HepG2 (cell line): Measurements from ENCODE around the gene MTM1. TPM values are rescaled to one million over a fixed set of nuclear protein-coding genes. Genes with fewer than 3 reads are reported as not detected.

Source experiments
- ATAC-seq: fragments of 200-7000 bp; cut with Tn5 transposase; 3 replicates; pipeline ENCODE4 v1.9.1; 2020; ENCODE audit warnings: mild to moderate bottlenecking, moderate library complexity
- BruUV-seq: library from RNA; stranded (reverse); fragments of 400-500 nt; replicated peaks from 2 replicates; lab custom pipeline; 2021; lab: Mats Ljungman, UMichigan
- CTCF ChIA-PET: fragments of 300-600 bp; formaldehyde crosslinking; extraction: SDS; loops from one replicate; lab custom pipeline; 2021; ENCODE audit warnings: low total read pairs, inconsistent platforms, low intra/inter-chr PET ratio; lab: Yijun Ruan, JAX
- POLR2A ChIA-PET: fragments of 350-600 bp; sonication (Branson Sonifier 250); formaldehyde crosslinking; loops from one replicate; lab custom pipeline; 2020; ENCODE audit warnings: antibody characterized with exemption, inconsistent platforms; lab: Yijun Ruan, JAX
- DNase-seq: peaks from one replicate; pipeline ENCODE4 v3.0.0-alpha.2; 2015; ENCODE audit warnings: low spot score
- FAIRE-seq: peaks from 3 replicates; lab custom pipeline; 2011; peaks lifted over from hg19 to GRCh38; lab: Jason Lieb, UNC
- H2AFZ ChIP-seq: one replicate; pipeline ENCODE4 v1.6.1; 2011; ENCODE audit warnings: low read length, inconsistent platforms
- H3K27ac ChIP-seq: fragments of 300-600 bp; 3 replicates; pipeline ENCODE4 v1.8.0; 2011; ENCODE audit warnings: mixed run types, mild to moderate bottlenecking, mixed read lengths, low read length, inconsistent platforms; ENCODE audit not compliant: insufficient read depth; ENCODE audit errors: extremely low read length
- H3K27me3 ChIP-seq, 2 experiments: fragments of 200-600 bp in 1 of 2; 2 replicates in 1 of 2; 3 replicates in 1 of 2; pipeline versions ENCODE4 v1.6.0 to v1.8.0; 2011; ENCODE audit warnings: low read length in 2 of 2, mild to moderate bottlenecking in 2 of 2, moderate library complexity in 2 of 2, inconsistent platforms in 1 of 2; ENCODE audit not compliant: insufficient read depth in 2 of 2, control insufficient read depth in 1 of 2
- H3K36me3 ChIP-seq, 2 experiments: fragments of 200-600 bp in 1 of 2; replicated peaks in 1 of 2; 2 replicates in 1 of 2; 3 replicates in 1 of 2; pipeline versions ENCODE4 v1.5.1 to v1.8.0; 2011; ENCODE audit warnings: low read length in 2 of 2, inconsistent platforms in 1 of 2; ENCODE audit not compliant: insufficient read depth in 2 of 2, control insufficient read depth in 1 of 2
- H3K4me1 ChIP-seq: 2 replicates; pipeline ENCODE4 v1.5.1; 2012; ENCODE audit warnings: low read length, inconsistent platforms; ENCODE audit not compliant: insufficient read depth
- H3K4me2 ChIP-seq: 2 replicates; pipeline ENCODE4 v1.6.0; 2011; ENCODE audit warnings: low read depth, low read length, inconsistent platforms
- H3K4me3 ChIP-seq, 3 experiments: fragments of 200-600 bp in 1 of 3; sonication (generic), shearing (Covaris generic) in 1 of 3; replicated peaks in 1 of 3; 2 replicates each; pipeline ENCODE4 v1.5.1; 2011 to 2016; ENCODE audit warnings: low read length in 3 of 3, inconsistent platforms in 2 of 3, low read depth in 2 of 3, mild to moderate bottlenecking in 2 of 3, control low read depth in 1 of 3, mixed read lengths in 1 of 3; ENCODE audit not compliant: insufficient read depth in 1 of 3
- H3K79me2 ChIP-seq: one replicate; pipeline ENCODE4 v1.6.1; 2011; ENCODE audit warnings: low read length, inconsistent platforms; ENCODE audit not compliant: insufficient read depth
- H3K9ac ChIP-seq: 2 replicates; pipeline ENCODE4 v1.6.0; 2011; ENCODE audit warnings: mild to moderate bottlenecking, low read depth, low read length, inconsistent platforms; ENCODE audit not compliant: insufficient read depth
- H3K9me3 ChIP-seq: 2 replicates; pipeline ENCODE4 v1.5.1; 2012; ENCODE audit warnings: mild to moderate bottlenecking, low read length
- H4K20me1 ChIP-seq: 2 replicates; pipeline ENCODE4 v1.6.0; 2011; ENCODE audit warnings: inconsistent platforms, mild to moderate bottlenecking, low read length, moderate library complexity; ENCODE audit not compliant: insufficient read depth
- DMTF1 ChIP-seq: sonication (generic); formaldehyde crosslinking; IDR thresholded peaks from 2 replicates; pipeline ENCODE4 v1.4.0; 2020; ENCODE audit warnings: mild to moderate bottlenecking, missing genetic modification reagents
- SRSF1 ChIP-seq: fragments of 200-400 bp; formaldehyde crosslinking; optimal IDR thresholded peaks from 2 replicates; pipeline ENCODE3; 2017; ENCODE audit warnings: mild to moderate bottlenecking, low read depth, low read length, moderate library complexity
- ZNF256 ChIP-seq: sonication (generic); formaldehyde crosslinking; conservative IDR thresholded peaks from 2 replicates; pipeline ENCODE4 v1.4.0; 2020; ENCODE audit warnings: missing genetic modification reagents
- ZNF530 ChIP-seq: sonication (generic); formaldehyde crosslinking; IDR thresholded peaks from 2 replicates; pipeline ENCODE4 v1.5.0; 2020; ENCODE audit warnings: low read depth, mild to moderate bottlenecking, missing genetic modification reagents
- ZNF567 ChIP-seq: sonication (generic); formaldehyde crosslinking; IDR thresholded peaks from 2 replicates; pipeline ENCODE4 v1.8.1; 2023; ENCODE audit warnings: mild to moderate bottlenecking, missing genetic modification reagents, borderline replicate concordance
- WGBS: methylation state at CpG from one replicate; pipeline ENCODE4 v1.1.6; 2017; ENCODE audit warnings: low lambda C conversion rate; 5-methylcytosine and 5-hydroxymethylcytosine counted together
- in situ Hi-C: cut with HindIII; loops from 2 replicates; pipeline ENCODE4 v1.10.0; 2017; ENCODE audit warnings: low pct_unique_long_range_greater_than_20kb; ENCODE audit not compliant: extremely low pct_ligation_motif_present
- intact Hi-C: fragments of 100-400 bp; cut with micrococcal nuclease; formaldehyde crosslinking; loops from one replicate; pipeline ENCODE4 v1.10.0; 2022; ENCODE audit not compliant: unreplicated experiment
- polyA plus RNA-seq, 8 experiments: library from polyadenylated mRNA; depleted of rRNA in 3 of 8; stranded (reverse) in 7 of 8; unstranded in 1 of 8; fragments of >200 nt; fragmentation: Illumina TruSeq in 4 of 8; extraction: Trizol in 4 of 8; gene quantifications; 2 replicates each; pipeline versions ENCODE4 v1.2.1 to v1.2.3, GENCODE V29; 2011 to 2016; ENCODE audit warnings: low read depth in 4 of 8, missing spikeins in 1 of 8, mixed read lengths in 1 of 8; ENCODE audit not compliant: insufficient read depth in 1 of 8
- total RNA-seq, 5 experiments: library from RNA; depleted of rRNA; stranded (reverse); fragments of >200 nt; fragmentation: Illumina TruSeq; extraction: Trizol; gene quantifications; 2 replicates each; pipeline ENCODE4 v1.2.3, GENCODE V29; 2016; ENCODE audit warnings: low read depth in 1 of 5

Gene MTM1
- total and polyA plus RNA-seq, 2 of the 13 experiments (the other 11 are each of a cell fraction or from before 2014, with no cell fraction given), result 12.0 to 15.2 TPM

GRCh38 chrX:150568320-150569154, at the start of gene MTM1 (continued):
- TF ChIP-seq SRSF1, result no peak
- TF ChIP-seq ZNF256 (CRISPR knock-in tag), result no peak
- TF ChIP-seq ZNF567 (CRISPR knock-in tag), result no peak
- no peak for TF ChIP-seq DMTF1 (CRISPR knock-in tag)

- Histone ChIP-seq H3K9me3 (no peaks in the 10 kb centered on the region), H3K27me3 (no peaks in the 10 kb centered on the region), H3K4me3 (no peak overlapping the region), H3K79me2 (no peaks in the 10 kb centered on the region), H2AFZ (no peak overlapping the region), H4K20me1 (no peaks in the 10 kb centered on the region), H3K27ac (no peak overlapping the region), H3K4me1 (no peaks in the 10 kb centered on the region), H3K36me3 (no peaks in the 10 kb centered on the region), H3K9ac (no peak overlapping the region), H3K4me2 (no peak overlapping the region)
- WGBS, result 0% methylated on average over 2 of the region's 2 CpGs
- intact Hi-C loops (no loop called here), in situ Hi-C loops (no loop called here)
- DNase-seq, result no peak
- ChIA-PET POLR2A (no interaction called here), CTCF (no interaction called here)
- FAIRE-seq, result no peak
- no peak for ATAC-seq
- no peak for TF ChIP-seq ZNF530 (CRISPR knock-in tag)
- no TSS peak for BruUV-seq
Observed at GRCh38 chrX:150522494-150522893, 45.9 kb upstream of the MTM1 start.
